ENCODE measurements around the gene MTERF4.

DNA sequence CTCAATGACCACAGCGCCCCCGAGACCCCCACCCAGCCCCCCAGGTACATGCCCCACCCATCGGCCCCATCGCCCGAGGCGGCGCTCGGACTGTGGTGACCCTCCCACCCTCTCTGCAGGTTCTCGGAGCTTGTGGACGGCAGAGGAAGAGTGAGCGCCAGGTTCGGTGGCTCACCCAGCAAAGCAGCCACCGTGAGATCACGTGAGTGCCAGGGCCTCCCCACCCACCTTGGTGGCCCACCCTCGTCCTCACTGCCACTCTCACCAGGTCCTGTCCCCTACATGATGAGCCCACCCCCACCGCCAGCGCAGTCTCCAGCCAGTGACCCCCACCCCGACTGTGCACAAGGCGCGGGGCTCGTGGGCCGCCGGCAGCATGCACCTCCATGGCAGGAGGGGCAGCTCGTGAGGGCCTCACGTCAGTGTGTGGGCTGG lies 30.4 kb downstream of the MTERF4 start:
- TF ChIP-seq, protein P1, sequence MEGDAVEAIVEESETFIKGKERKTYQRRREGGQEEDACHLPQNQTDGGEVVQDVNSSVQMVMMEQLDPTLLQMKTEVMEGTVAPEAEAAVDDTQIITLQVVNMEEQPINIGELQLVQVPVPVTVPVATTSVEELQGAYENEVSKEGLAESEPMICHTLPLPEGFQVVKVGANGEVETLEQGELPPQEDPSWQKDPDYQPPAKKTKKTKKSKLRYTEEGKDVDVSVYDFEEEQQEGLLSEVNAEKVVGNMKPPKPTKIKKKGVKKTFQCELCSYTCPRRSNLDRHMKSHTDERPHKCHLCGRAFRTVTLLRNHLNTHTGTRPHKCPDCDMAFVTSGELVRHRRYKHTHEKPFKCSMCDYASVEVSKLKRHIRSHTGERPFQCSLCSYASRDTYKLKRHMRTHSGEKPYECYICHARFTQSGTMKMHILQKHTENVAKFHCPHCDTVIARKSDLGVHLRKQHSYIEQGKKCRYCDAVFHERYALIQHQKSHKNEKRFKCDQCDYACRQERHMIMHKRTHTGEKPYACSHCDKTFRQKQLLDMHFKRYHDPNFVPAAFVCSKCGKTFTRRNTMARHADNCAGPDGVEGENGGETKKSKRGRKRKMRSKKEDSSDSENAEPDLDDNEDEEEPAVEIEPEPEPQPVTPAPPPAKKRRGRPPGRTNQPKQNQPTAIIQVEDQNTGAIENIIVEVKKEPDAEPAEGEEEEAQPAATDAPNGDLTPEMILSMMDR (conservative IDR thresholded peaks at IDR 0.05; ENCODE audit: low read length), result no peak
- no peak for TF ChIP-seq EZH2phosphoT487 (IDR thresholded peaks at IDR 0.05; ENCODE audit: borderline replicate concordance)
